GM12801 (cell line): Measurements from ENCODE around the gene THSD7A.

Experiments used
- CTCF ChIP-seq: IDR thresholded peaks from one replicate; pipeline ENCODE4 v1.5.1; 2011; ENCODE audit warnings: control low read depth; ENCODE audit not compliant: insufficient read length; ENCODE audit errors: extremely low read depth

The THSD7A gene

GRCh38 chr7:11374629-11375028, 457.4 kb downstream of the THSD7A start:
- TF ChIP-seq CTCF = no peak

GRCh38 chr7:11373546-11374142, 458.4 kb downstream of the THSD7A start:
- no peak for TF ChIP-seq CTCF

- TF ChIP-seq CTCF = no peak
These were observed 462.3 kb downstream of the THSD7A start for GRCh38 chr7:11369696-11370095.

GRCh38 chr7:11366118-11366517, 465.9 kb downstream of the THSD7A start:
- TF ChIP-seq CTCF = no peak

GRCh38 chr7:11358637-11359036, 473.4 kb downstream of the THSD7A start:
- no peak for TF ChIP-seq CTCF

GRCh38 chr7:11355399-11356005, 476.5 kb downstream of the THSD7A start:
- no peak for TF ChIP-seq CTCF

- no peak for TF ChIP-seq CTCF
These were observed 485.7 kb downstream of the THSD7A start for GRCh38 chr7:11346302-11346701.

- TF ChIP-seq CTCF = no peak
These were observed 486.4 kb downstream of the THSD7A start for GRCh38 chr7:11345621-11346020.
